Tibial nerve (tissue), 4 donors: ENCODE data around the gene NEO1.

Experiments used
- EP300 ChIP-seq, 2 donors: sonication (generic); formaldehyde crosslinking; IDR thresholded peaks; one replicate each; pipeline ENCODE4 v1.6.1; 2017; ENCODE audit warnings: antibody characterized with exemption in 2 of 2, mild to moderate bottlenecking in 1 of 2
- POLR2A ChIP-seq, 2 donors: fragments of 450-650 bp; IDR thresholded peaks; one replicate each; pipeline ENCODE4 v1.6.1; 2017; ENCODE audit warnings: antibody characterized with exemption in 2 of 2, mild to moderate bottlenecking in 2 of 2, moderate library complexity in 2 of 2
- TF ChIP-seq, protein P1 (sequence below), 5 experiments: fragments of 200-600 bp in 3 of 5; fragments of 450-650 bp in 2 of 5; sonication (generic) in 3 of 5; IDR thresholded peaks; one replicate each; pipeline ENCODE4 v1.5.1; 2016 to 2019; ENCODE audit warnings: antibody characterized with exemption in 5 of 5, mild to moderate bottlenecking in 3 of 5, moderate library complexity in 2 of 5

DNA sequence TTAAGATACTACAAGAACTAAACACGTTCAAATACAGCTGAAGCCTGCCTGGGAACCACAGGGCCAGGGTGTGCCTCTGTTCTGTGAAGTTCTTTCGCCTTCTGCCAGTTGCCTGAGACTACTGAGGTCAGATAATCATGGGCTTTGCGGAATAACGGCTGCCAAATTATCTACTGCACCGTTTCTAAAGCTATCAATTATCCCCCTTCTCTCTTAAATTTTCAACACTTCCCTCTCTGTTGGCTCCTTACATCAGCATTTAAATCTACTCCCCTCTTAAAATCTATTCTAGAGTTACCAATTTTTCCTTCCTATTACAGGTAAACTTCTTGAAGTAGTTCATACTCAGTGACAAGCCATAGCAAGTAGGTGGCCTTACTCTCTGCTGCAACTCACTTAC, 6.2 kb upstream of the NEO1 start:
- TF ChIP-seq POLR2A (IDR thresholded peaks at IDR 0.05) (no peak), EP300 (IDR thresholded peaks at IDR 0.05) (no peak)
- TF ChIP-seq, protein P1, sequence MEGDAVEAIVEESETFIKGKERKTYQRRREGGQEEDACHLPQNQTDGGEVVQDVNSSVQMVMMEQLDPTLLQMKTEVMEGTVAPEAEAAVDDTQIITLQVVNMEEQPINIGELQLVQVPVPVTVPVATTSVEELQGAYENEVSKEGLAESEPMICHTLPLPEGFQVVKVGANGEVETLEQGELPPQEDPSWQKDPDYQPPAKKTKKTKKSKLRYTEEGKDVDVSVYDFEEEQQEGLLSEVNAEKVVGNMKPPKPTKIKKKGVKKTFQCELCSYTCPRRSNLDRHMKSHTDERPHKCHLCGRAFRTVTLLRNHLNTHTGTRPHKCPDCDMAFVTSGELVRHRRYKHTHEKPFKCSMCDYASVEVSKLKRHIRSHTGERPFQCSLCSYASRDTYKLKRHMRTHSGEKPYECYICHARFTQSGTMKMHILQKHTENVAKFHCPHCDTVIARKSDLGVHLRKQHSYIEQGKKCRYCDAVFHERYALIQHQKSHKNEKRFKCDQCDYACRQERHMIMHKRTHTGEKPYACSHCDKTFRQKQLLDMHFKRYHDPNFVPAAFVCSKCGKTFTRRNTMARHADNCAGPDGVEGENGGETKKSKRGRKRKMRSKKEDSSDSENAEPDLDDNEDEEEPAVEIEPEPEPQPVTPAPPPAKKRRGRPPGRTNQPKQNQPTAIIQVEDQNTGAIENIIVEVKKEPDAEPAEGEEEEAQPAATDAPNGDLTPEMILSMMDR (IDR thresholded peaks at IDR 0.05), result no peak
